Progenitor cell of endocrine pancreas (in vitro differentiated cells): ENCODE data around the gene EWSR1. TPM values are rescaled to one million over a fixed set of nuclear protein-coding genes. Genes with fewer than 3 reads are reported as not detected.

ENCODE experiments used
- DNase-seq: peaks from one replicate; pipeline ENCODE4 v3.0.0; 2021; ENCODE audit warnings: low spot score; ENCODE audit not compliant: unreplicated experiment
- H3K27ac Mint-ChIP-seq: 2 replicates; pipeline ENCODE4 v1.8.0; 2021; ENCODE audit warnings: mild to moderate bottlenecking, moderate library complexity, mixed read lengths
- H3K27me3 Mint-ChIP-seq: 2 replicates; pipeline ENCODE4 v1.8.0; 2021; ENCODE audit warnings: mixed read lengths
- H3K36me3 Mint-ChIP-seq: 2 replicates; pipeline ENCODE4 v1.8.0; 2022; ENCODE audit warnings: mixed read lengths; ENCODE audit not compliant: insufficient read depth
- H3K4me1 Mint-ChIP-seq: 2 replicates; pipeline ENCODE4 v1.8.0; 2021; ENCODE audit warnings: low read depth, mixed read lengths
- H3K4me3 Mint-ChIP-seq: 2 replicates; pipeline ENCODE4 v1.8.0; 2021; ENCODE audit warnings: low read depth, mild to moderate bottlenecking, moderate library complexity, mixed read lengths
- H3K9me3 Mint-ChIP-seq: 2 replicates; pipeline ENCODE4 v1.8.0; 2021; ENCODE audit warnings: low read depth, mixed read lengths
- total RNA-seq: library from RNA; stranded (reverse); gene quantifications from 2 replicates; pipeline ENCODE4 v1.2.1, GENCODE V29; 2021
- TF ChIP-seq, protein P1 (sequence below): fragments of 200-600 bp; sonication (generic); IDR thresholded peaks from one replicate; pipeline ENCODE4 v1.5.0; 2021; ENCODE audit warnings: antibody characterized with exemption, mild to moderate bottlenecking; ENCODE audit not compliant: unreplicated experiment

Gene EWSR1
- total RNA-seq, 1 donor from 2014 or later, result 442 TPM

DNA sequence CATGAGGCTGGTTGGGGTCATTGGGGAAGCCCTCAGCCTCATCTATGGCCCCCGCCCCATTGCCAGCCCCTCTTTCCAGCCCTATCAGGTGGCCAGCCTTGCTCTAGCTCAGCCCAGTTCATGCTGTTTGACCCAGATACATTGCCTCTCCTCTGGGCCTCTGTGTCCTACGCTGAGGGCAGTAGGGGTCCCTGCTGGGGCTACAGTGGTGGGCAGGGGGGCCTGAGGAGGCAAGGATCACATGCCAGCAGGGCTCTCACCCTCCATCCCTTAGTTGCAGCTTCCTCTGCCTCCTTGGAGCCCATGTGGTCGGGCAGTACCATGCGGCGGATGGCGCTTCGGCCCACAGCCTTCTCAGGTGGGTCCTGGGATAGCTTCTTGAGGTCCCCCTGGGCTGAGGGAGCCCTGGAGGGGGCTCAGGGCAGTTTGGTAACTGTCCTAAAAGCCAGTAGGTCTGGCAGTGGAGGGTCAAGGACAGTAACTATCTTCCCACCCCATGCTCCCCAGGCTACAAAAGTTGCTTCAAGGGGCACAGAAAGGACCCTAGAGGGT is 43.1 kb upstream of the EWSR1 start:
- H3K36me3 Mint-ChIP-seq, result no peaks in the 10 kb centered on the region

DNA sequence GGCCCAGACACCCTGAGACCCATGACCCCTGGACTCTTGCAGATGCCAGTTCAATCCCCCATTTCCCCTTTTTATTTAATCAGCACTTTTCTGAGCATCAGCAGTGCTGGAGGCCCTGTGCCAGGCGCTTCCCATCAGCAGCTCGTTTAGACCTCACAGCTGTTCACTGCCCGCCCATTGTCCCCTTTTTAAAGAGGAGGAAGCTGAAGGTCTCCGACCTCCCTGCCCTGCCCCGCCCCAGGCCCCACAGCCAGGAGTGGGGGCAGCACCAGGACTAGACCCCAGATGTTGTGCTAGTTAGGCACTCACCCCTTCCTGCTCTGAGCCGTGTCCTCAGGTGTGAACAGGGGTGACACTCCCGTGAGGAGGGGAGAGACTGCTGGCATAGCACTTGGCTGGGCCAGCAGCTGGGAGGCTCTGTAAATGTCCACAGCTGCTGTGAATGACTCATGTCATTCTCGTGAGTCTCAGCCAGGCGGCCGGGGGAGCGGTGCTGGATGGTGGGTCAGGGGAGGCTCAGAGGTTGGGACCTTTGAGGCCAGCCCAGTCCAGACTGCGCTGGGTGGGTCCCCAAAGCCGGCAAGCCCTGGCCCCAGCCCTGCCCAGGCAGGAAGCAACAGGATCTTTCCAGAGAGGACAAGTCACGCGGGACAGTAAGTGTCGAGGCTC is 42.5 kb upstream of the EWSR1 start:
- Mint-ChIP-seq H3K36me3 (no peaks in the 10 kb centered on the region), H3K27ac (no peak overlapping the region), H3K9me3 (no peaks in the 10 kb centered on the region), H3K4me1 (peaks cover 3% of the 10 kb centered on the region), H3K27me3 (no peaks in the 10 kb centered on the region), H3K4me3 (no peak overlapping the region)
- TF ChIP-seq, protein P1, sequence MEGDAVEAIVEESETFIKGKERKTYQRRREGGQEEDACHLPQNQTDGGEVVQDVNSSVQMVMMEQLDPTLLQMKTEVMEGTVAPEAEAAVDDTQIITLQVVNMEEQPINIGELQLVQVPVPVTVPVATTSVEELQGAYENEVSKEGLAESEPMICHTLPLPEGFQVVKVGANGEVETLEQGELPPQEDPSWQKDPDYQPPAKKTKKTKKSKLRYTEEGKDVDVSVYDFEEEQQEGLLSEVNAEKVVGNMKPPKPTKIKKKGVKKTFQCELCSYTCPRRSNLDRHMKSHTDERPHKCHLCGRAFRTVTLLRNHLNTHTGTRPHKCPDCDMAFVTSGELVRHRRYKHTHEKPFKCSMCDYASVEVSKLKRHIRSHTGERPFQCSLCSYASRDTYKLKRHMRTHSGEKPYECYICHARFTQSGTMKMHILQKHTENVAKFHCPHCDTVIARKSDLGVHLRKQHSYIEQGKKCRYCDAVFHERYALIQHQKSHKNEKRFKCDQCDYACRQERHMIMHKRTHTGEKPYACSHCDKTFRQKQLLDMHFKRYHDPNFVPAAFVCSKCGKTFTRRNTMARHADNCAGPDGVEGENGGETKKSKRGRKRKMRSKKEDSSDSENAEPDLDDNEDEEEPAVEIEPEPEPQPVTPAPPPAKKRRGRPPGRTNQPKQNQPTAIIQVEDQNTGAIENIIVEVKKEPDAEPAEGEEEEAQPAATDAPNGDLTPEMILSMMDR, result no peak
- DNase-seq, result no peak

More for the DNA sequence above, 43.1 kb upstream of the EWSR1 start:
- no peak overlapping the region for H3K27ac Mint-ChIP-seq
- H3K4me3 Mint-ChIP-seq, result no peak overlapping the region
- H3K4me1 Mint-ChIP-seq, result peaks cover 9% of the 10 kb centered on the region
- H3K27me3 Mint-ChIP-seq, result no peaks in the 10 kb centered on the region
- DNase-seq, result no peak
- no peaks in the 10 kb centered on the region for H3K9me3 Mint-ChIP-seq
- TF ChIP-seq, protein P1, result no peak

DNA sequence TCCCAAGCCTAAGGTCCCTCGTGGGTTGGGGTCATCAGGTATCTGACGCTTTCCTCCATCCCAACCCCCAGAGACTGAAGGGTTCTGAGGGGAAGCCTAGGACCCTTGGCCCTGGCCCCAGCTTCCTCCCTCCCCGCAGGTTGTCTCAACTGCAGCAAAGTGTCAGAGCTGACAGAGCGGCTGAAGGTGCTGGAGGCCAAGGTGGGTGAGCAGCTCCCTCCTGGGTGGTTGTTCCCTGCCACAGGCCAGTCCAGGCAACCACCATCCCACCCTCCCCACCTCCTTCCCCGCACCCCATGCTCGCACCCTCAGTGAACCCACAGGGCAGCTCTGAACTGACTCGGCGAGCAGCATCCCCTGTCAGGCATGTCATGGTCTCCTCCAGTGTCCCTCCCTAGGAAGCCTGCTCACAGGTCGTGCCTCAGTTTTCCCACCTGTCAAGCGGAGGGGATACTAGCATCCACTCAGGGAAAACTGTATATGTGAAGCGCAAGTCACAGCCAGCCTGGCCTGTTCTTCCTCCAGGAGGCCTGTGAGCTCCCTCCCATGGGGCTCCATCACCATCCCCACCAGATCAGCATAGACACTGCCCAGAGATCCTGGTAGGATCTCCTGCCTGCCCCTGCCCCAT is 41.6 kb upstream of the EWSR1 start:
- TF ChIP-seq, protein P1, result no peak
- Mint-ChIP-seq H3K27ac (no peak overlapping the region), H3K27me3 (no peaks in the 10 kb centered on the region), H3K4me3 (no peak overlapping the region), H3K36me3 (no peaks in the 10 kb centered on the region), H3K4me1 (no peaks in the 10 kb centered on the region), H3K9me3 (no peaks in the 10 kb centered on the region)
- no peak for DNase-seq

DNA sequence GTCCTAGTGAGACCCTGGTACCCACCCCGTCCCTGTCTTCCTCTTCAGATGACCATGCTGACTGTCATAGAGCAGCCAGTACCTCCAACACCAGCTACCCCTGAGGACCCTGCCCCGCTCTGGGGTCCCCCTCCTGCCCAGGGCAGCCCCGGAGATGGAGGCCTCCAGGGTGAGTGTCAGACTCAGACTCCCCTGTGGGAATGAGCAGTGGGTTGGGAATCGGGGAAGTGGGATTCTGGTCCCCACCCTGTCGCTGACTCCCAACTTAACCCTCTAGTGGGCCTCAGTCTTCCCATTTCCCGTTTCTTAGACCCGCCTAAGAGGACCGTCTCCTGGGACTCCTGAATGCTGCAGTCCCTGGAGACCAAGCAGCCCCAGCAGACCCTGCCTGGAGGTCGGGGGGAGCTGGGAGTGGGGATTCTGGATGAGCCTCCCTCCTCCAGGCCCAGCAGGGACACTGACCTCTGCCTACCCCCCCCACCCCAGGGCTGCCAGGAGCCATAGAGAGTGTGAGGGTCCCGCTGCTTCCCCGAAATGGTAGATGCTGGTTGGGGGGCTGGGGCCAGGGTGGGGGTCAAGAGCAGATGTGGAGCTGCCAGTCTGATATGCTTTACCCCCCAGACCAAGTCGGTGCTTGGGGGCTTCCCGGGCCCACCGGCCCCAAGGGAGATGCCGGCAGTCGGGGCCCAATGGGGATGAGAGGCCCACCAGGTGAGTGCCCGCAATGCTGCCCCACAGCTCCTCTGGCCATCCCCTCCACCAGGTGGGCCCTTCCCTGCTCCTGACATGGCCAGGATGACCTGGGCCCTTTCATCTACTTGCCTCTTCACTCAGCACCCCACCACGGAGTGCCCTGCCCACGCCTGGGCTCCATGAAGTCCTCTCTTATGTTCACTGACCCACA is 36.8 kb upstream of the EWSR1 start:
- Mint-ChIP-seq H3K4me3 (no peak overlapping the region), H3K27ac (no peak overlapping the region), H3K27me3 (peaks cover 3% of the 10 kb centered on the region), H3K36me3 (peaks cover 3% of the 10 kb centered on the region), H3K4me1 (no peaks in the 10 kb centered on the region), H3K9me3 (peaks cover 4% of the 10 kb centered on the region)
- TF ChIP-seq, protein P1, result no peak
- DNase-seq, result no peak
